ENCODE results near the gene AFF3.

The AFF3 gene

DNA sequence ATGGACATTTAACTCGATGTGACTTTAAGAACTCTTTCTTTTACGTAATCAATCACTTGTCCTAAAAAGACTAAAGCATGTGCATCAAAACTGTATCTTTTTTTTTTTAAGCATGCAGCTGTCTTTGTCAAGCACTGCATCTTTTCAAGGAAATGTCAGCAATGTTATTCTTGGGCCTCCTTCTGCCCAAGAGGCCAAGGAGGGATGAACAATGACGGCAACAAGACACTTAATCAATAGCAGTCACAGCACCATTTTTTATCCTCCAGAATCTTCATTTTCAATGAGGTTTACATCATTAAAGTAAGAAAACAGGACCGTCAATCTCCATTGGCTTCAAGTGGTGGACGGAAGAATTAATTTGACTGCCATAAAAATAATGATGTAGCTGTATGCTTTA, 253.8 kb downstream of the AFF3 start:
- no peak for DNase-seq (ENCODE audit: low read depth in 2 of 2)

DNA sequence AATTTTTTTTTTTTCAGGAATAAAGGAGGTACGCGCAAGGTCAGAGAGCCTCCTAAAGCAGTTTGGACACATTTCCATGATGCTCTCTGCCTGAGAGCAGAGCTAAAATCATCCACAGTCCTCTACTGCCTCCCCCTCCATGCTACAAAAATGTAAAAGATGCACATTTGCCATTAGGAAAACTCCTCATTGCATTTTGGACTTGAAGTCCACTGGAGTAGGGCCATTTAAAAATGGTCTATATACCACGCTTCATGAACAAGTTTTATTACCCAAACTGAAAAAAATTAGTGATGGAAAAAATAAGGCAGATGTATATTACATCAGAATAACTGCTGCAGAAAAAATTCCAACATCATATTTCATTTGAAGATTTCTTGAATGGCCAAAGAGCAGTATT, 256.0 kb downstream of the AFF3 start:
- no peak for DNase-seq (ENCODE audit: low read depth in 2 of 2)

DNA sequence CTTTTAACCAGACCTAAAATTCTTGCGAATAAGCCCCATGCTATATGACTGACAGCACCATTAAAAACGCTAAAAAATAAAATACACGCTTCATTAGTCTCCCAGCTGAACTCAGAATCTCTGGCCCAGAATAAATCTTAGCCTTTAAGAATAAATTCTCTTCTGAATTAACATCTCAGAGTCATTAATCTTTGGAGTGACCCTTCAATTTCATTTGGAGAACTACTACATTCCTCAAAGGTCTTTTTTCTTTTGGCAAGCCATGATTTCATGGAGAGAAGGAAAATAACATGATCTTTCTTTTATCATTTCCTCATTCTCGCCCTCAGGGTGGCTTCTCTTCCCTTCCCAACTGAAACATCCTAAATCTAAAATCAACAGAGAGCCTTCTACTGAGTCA, 259.0 kb downstream of the AFF3 start:
- no peak for DNase-seq (ENCODE audit: low read depth in 2 of 2)

DNA sequence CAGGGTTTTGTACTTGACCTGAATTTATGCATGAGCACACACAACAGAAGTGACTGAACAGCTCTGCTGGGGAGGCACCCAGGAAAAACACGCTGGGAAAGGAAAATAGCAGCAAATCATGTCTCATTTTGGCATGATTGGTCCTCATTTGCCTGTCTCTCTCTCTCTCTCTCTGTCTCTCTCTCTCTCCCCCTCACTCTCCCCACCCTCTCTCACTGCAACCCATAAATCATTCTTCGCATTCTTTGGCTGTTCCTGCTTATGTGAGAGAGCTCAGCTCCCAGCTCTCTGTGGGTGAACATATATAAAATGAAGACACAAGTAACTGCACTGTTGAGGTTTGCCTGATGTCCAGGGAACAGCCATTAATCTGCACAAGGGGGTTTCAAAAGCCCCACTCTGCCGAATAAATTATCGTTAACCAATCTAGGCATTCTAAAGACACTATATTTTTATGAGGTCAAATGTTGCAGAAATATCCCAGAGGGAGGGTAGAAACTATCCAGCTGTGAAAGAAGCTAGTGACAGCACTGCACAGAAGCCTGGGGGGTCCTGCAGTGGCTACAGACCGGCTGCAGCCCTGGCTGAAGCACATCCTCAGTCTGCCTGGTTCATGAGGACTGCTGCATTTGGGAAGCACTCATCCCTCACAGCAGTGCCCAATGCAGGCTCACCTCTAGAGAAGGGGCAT, 260.3 kb downstream of the AFF3 start:
- DNase-seq (ENCODE audit: low read depth in 2 of 2): no peak

DNA sequence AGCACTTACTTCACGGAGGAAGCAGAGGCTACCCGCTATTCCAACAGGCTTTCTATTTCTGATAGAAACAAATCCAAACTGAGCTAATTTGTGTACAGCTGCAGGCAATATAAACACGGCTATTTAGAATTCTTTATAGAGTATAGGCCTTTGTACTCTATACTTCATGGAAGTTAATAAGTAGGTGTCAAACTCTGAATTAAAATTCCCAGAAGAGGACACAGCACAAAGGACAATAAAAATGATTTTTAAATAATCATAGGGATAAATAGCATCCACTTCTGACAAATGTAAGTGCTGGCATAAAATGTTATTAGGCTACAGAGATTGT, 261.5 kb downstream of the AFF3 start:
- DNase-seq (ENCODE audit: low read depth in 2 of 2): no peak

DNA sequence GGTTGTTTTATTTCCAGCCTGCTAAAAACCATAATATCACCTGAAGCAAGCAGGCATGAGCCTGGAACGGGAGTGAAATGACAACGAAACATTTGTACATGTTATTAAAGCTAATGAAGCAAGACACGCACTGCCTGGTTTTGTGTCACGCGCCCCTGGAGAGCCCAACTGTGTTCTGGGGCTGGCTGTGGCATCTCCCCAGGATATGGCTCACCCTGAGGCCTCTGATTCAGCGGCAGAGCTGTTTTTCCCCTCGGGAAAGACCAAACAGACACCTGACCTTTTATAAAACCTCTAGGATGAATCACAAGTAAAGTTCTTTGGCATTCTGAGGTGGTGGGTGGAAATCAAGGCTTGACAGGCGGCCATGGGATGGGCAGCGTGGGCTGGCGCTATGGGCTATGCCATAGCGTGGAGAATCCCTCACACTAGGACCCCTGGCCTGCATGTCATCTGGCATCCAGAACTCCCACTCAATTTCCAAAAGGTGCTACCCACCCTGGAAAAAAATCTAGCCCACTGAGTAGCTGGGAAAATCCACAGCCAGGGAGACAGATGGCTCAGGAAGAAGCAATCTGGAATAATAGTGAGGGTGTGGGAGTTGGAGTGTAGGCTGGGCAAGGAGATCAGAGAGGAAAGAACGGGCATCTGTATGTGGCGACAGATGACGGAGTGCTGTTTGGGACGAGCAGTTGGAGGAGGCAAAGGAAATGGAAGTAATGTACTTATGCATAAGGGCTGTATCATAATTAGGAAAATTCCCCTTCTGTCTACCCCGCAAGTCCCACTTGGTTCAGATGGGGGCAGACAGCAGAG, 262.0 kb downstream of the AFF3 start:
- DNase-seq (ENCODE audit: low read depth in 2 of 2): no peak

DNA sequence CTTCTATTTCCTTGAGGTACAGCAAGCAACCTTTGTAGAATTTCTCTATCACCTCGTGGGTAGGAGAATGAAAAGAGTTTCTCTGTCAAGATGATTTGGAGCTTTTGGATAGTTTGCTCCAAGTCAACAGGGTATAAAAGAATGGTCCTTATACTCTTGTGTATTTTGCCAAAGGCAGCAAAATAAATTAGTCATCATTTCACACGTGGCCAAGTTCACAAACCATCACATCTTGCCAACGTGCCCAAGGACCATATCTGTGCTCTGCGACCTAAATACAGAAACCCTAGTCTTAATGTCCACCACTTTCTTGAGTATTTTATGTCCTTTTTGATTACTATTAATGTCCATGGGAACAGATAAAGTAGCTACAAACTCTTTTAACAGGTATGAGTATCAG, 262.9 kb downstream of the AFF3 start:
- no peak for DNase-seq (ENCODE audit: low read depth in 2 of 2)

DNA sequence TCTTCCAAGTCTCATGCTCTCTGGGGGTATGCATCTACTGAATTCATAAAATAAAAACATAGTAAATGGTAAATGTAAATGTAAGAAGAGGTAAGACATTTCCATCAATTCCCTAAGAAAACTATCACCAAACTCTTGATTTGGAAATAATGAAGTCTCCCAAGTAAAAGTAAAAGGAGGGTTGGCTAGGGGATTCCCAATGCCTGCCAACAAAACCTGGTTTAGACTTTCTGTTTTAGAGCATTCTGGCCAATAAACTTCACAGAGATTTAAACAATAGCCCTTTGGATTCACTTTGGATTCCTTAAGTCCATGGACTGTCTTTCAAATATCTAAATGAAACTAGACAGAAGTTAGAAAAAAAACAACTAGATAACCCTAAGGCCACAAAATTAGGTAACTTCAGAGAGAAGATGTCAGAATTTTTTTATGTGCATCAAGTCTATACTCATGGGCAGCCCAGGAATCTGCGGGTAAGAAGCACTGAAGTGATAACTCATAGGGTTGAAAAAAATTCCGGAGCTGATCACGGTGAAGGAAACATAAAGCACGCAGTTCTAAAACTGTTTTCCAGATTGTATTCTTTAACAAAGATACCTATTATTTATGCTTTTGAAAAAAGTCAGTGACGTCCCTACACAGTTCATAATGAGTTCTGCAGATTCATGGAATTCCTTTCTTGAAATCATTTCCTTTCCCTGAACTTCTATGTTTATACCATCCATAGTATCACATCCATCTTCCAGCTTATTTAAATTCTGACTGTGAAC, 263.6 kb downstream of the AFF3 start:
- DNase-seq (ENCODE audit: low read depth in 2 of 2): no peak

DNA sequence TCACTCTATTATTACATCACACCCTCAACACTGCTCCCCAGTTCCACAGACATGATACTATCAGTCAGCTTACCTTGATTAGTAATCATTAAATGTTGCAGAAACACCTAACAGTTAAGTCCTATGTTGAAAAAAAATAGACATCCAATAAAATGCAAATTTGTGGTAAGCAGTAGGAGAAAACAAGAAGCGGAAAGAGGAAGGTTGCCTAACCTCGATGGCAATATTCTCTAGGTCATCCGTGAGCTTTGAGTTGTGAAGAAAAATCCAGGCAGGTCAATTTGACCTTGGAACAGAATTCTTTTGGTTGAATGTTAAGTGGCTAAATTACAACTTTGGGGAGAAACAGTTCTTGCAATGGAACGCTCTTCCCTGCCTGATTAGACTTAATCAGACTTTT, 264.4 kb downstream of the AFF3 start:
- no peak for DNase-seq (ENCODE audit: low read depth in 2 of 2)

DNA sequence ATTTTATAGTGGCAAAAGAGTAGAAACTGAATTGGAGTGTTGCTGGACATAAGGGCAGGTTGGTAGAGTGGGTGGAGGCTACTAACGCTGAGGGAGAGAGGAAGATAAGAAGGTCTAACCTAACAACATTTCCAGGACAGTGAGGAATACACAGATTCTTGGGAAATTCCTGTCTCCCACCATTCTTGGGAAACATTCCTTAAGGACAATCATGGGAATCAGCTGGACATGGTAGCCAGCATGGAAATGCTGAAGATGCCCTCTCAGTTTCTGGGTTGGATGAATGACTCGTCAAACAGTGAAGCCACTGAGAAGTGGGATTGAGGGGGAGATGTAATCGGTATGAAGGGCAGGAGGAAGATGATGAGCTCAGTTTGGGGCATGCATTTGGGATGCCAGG, 265.4 kb downstream of the AFF3 start:
- no peak for DNase-seq (ENCODE audit: low read depth in 2 of 2)

DNA sequence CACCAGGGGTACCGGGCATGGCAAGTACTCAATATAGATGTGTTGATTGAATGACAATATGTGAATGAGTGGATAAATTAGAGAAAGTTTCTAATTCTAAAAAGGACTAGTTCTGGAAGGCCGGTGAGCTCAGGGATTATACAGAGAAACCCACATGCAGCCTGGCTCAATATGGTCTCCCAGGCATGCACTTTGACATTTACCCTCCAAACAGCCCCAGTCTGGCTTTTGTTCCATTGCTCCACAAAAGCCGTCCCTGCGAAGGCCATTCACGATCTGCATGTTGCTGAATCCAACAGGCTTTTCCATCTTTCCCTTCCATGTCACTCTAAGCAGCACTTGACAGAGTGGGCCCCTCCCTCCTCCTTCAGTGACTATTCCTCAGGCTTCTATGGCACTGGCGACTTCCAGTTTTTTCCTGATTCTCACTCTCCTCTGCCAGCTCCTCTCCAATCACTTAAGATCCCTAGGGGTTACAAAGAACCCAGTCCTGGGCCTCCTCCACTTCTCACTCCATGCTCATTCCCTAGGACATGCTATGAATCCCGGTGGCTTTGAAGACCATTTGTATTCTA, 266.7 kb downstream of the AFF3 start:
- DNase-seq (ENCODE audit: low read depth in 2 of 2): no peak

DNA sequence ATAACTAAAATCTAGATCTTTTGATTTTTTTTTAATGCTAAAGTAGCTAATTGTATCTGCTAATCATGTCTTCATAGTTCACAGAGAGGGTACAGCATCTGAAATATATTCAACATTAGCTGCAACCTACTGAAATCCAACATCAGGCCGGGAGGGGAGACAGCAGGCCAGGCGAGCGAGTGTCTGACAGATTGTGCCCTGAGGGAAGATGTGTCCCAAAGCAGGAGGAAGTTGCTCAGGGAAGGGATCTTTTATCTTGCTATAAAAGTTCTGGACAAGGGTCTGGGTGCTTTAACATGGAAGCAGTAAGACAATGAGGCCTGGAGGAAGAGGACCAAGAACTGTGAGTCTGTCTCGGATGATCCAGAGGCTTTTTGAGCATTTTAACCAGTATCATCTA, 274.1 kb downstream of the AFF3 start:
- no peak for DNase-seq (ENCODE audit: low read depth in 2 of 2)

DNA sequence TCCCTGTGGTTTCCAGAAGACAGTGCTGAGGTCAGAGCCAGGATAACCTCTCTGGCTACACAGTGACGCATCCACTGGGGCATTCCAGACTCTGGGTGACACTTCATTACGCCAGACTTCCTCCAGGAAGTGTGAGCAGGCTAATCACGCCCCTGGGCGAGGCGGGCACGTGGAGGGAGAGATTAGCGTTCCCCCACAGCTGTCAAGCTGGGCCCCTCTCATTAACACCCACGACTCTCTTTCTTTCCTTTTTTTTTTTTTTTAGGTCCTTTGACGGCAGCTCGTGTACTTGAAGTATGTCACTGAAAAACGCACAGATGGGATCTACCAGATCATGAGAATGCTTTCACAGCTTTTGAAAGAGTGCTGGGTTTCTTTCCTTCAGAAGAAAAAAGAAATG, 274.6 kb downstream of the AFF3 start:
- DNase-seq (ENCODE audit: low read depth in 2 of 2): no peak

DNA sequence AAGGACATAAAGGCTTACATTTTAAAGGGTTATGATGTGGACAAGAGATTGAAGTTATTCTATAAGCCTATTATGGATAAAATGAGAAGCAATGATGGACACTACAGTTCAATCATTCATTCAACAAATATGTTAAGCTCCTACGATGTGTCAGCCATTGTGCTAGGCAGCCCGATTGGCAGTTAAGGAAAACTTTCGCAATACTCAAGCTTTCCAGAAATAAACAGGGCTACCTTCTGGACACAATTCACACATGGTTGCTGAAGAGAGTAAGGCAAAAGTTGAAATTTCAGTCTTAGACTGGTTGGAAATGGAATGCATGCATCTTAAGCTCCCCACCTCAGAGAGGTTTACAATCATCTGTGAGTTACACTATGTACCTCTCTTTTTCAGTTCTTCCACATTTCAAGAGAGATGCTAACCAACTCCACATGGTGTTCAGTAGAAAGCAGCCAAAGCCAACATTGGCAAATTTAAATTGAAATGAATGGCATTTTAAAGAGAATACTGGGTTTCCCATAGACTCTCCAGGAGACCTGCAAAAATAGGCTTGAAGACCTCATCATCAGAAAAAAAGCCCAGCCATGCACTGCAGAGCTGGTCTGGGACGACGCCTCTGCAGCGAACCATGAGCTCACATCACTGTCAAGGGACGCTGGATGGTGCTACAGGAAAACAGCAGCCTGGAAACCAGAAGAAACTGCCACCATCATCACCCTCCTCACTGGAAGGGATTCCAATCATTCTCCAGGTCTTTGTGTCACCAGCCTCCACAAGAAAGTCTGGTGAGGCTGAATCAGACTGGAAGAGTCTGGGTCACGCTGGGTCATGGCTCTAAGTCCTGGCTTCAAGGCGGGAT, 276.3 kb downstream of the AFF3 start:
- DNase-seq (ENCODE audit: low read depth in 2 of 2): no peak

DNA sequence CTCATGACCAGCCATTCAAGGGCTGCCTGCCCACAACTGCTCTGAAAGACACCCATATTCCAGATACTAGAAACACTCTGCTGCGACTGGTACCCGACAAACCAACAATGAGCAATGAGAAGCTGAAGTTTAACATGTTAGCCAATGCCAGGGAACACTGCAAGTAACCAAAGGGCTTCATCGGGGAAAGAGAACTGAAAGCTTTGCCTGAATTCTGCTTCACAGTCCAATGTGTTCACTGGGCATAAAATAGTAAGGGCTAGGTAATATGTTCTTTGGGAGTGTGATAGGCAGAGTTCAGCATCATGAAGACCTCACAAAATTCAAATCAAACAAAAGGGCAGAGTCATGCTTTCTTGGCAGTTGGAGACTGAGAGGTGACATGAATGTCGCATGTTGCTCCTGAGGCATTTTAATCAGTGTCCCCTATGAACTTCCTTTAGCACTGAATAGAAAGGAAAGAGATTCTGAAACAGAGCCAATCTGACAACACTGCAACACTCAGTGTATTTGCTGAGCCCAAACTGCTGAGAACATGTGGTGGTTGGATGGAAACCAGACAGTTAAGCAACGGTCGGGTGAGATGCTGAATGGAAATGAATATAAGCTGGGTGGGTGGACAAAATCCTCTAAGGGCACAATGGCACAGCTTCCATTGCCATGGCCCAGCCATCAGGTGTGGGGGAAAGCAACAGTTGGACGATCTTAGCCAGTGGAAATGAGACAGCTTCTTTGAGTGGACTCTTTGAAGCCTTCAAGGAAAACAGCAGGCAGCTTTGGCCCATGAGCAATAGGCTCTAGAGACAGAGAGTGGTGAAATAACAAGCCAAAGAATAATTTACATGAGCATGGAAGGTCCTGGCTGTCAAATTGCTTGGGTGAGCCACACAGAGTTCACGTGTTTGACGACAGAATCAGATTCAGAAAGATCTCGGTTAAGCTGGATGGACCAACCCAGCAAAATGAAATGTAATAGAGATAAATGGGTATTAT, 277.5 kb downstream of the AFF3 start:
- no peak for DNase-seq (ENCODE audit: low read depth in 2 of 2)

DNA sequence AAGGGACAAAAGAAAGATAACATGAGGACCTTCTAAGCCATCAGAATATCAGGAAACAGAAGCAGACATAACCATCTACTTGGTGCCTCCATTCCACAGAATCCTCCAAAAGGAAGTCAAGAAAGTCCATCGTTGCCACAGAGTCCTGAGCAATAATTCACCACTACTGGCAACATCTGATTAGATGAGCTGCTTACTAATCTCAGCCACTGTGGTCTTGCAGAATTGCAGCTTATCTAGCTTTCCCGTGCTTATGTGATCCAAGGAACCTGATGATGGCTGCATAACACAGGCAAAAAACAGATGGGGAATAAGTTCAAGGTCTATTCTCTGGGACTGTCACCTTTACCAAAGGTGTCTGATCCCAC, 278.5 kb downstream of the AFF3 start:
- DNase-seq (ENCODE audit: low read depth in 2 of 2): no peak

DNA sequence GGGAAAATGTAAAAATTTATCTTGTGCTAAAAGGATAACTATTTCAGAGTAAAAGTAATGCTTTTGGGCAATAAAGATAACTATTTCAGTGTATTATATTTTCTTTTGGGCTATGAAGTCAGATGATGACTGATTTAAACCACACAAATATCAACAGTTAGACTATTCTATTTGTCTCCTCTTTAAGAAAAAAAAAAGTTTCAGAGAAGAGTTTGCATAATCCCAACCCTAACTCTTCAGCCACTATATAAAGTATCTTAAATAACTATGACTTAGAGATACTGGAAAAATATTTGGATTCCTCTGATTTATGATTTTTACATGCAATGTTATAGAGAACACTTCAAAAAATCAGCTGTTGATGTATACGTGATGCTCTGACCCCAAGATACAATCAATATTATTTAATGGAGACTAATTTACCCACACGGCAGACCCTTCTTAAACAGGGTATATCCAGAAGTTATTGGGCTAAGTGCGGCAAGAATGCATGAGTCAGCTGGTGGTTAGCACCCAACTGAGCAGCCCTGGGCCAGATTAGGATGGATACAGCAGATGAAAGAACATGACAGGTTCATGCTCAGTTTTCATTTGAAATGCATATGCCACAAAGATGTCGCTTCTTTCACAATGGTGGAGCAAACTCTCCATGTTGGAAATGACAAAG, 279.0 kb downstream of the AFF3 start:
- DNase-seq (ENCODE audit: low read depth in 2 of 2): no peak

DNA sequence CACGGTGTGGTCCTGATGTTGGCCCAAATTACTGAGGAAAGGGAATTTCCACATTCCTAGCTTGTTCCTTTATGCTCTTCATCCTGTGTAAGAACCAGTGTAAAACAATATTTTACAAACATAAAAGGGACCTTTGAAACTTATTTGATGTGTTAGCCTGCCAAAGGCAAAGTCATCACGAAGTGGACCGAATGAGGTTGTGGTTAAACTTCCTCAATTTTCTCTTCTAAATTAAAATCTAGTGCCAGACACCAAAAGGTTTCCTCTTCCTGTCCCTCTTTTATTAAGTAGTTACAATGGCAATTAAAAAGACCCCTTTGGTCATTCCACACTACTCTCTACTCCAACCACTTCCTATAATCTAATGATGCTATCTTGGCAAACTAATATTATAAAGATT, 279.8 kb downstream of the AFF3 start:
- no peak for DNase-seq (ENCODE audit: low read depth in 2 of 2)

DNA sequence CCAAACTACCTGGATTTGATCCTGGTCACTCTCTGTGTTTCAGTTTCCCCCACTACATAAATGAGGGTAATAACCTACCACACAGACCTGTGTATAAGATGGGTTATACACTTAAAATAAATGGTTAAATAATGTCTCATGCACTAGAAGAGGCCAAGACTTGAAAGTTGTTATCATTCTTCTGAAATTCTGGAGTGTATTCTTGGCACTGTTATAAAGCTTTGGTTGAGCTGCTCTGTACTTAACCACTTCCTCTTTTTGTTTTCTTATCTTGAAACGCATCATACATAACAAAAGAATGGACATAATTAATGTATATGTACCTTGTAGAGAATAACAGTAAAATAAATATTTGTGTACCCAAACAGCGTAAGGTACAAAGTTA, 281.0 kb downstream of the AFF3 start:
- DNase-seq (ENCODE audit: low read depth in 2 of 2): no peak
